Skeletal muscle tissue (tissue), 4 donors: Measurements from ENCODE around the gene SMURF2. TPM values are rescaled to one million over a fixed set of nuclear protein-coding genes. Genes with fewer than 3 reads are reported as not detected.

ENCODE experiments used
- H3K27ac ChIP-seq: one replicate; pipeline ENCODE4 v1.7.0; 2013; ENCODE audit warnings: mild to moderate bottlenecking, low read depth, low read length, inconsistent platforms
- H3K27me3 ChIP-seq, 3 donors: one replicate each; pipeline ENCODE4 v1.7.0; 2013; ENCODE audit warnings: low read length in 3 of 3; ENCODE audit not compliant: control insufficient read depth in 3 of 3, insufficient read depth in 3 of 3
- H3K36me3 ChIP-seq, 3 donors: one replicate each; pipeline ENCODE4 v1.7.0; 2013; ENCODE audit warnings: low read length in 3 of 3; ENCODE audit not compliant: control insufficient read depth in 3 of 3, insufficient read depth in 3 of 3
- H3K4me1 ChIP-seq, 3 donors: one replicate each; pipeline ENCODE4 v1.7.0; 2013; ENCODE audit warnings: low read length in 3 of 3, mild to moderate bottlenecking in 3 of 3; ENCODE audit not compliant: control insufficient read depth in 3 of 3, insufficient read depth in 3 of 3
- H3K4me3 ChIP-seq, 3 donors: one replicate each; pipeline ENCODE4 v1.7.0; 2013; ENCODE audit warnings: low read length in 3 of 3
- H3K9ac ChIP-seq, 3 donors: one replicate each; pipeline ENCODE4 v1.7.0; 2013; ENCODE audit warnings: low read length in 3 of 3, mild to moderate bottlenecking in 3 of 3, moderate library complexity in 2 of 3, low read depth in 1 of 3
- H3K9me3 ChIP-seq, 3 donors: one replicate each; pipeline ENCODE4 v1.7.0; 2013; ENCODE audit warnings: low read length in 3 of 3; ENCODE audit not compliant: control insufficient read depth in 3 of 3
- total RNA-seq: library from RNA; depleted of rRNA; stranded (reverse); fragments of >200 nt; gene quantifications from one replicate; pipeline ENCODE4 v1.2.3, GENCODE V29; 2014
- donor health status: Osteomylitis.

Gene SMURF2
- total RNA-seq, 1 donor from 2014 or later = 32.4 TPM

GRCh38 chr17:64533784-64534183, 128.3 kb downstream of the SMURF2 start:
- Histone ChIP-seq H3K9ac (no peak overlapping the region), H3K36me3 (peaks cover 74 to 96% (median 81%) of the 10 kb centered on the region in 3 donors)

GRCh38 chr17:64532409-64532808, 129.7 kb downstream of the SMURF2 start:
- H3K36me3 ChIP-seq = peaks cover 70 to 93% (median 84%) of the 10 kb centered on the region in 3 donors
- H3K27me3 ChIP-seq = no peaks in the 10 kb centered on the region
- no peaks in the 10 kb centered on the region for H3K9me3 ChIP-seq
- H3K4me3 ChIP-seq = no peak overlapping the region
- H3K27ac ChIP-seq = no peak overlapping the region
- H3K9ac ChIP-seq = no peak overlapping the region
- no peaks in the 10 kb centered on the region for H3K4me1 ChIP-seq

More at GRCh38 chr17:64533784-64534183, 128.3 kb downstream of the SMURF2 start:
- Histone ChIP-seq H3K4me3 (no peak overlapping the region), H3K27me3 (no peaks in the 10 kb centered on the region), H3K9me3 (no peaks in the 10 kb centered on the region), H3K4me1 (no peaks in the 10 kb centered on the region), H3K27ac (no peak overlapping the region)

- Histone ChIP-seq H3K4me3 (no peak overlapping the region), H3K27me3 (no peaks in the 10 kb centered on the region), H3K36me3 (peaks cover 65 to 91% (median 83%) of the 10 kb centered on the region in 3 donors), H3K9me3 (no peaks in the 10 kb centered on the region), H3K27ac (no peak overlapping the region), H3K4me1 (no peaks in the 10 kb centered on the region), H3K9ac (no peak overlapping the region)
Measured at GRCh38 chr17:64531955-64532371, 130.1 kb downstream of the SMURF2 start.

- H3K36me3 ChIP-seq = peaks cover 58 to 82% (median 80%) of the 10 kb centered on the region in 3 donors
- no peaks in the 10 kb centered on the region for H3K4me1 ChIP-seq
- H3K27ac ChIP-seq = no peak overlapping the region
- H3K9me3 ChIP-seq = no peaks in the 10 kb centered on the region
- H3K27me3 ChIP-seq = no peaks in the 10 kb centered on the region
- H3K4me3 ChIP-seq = no peak overlapping the region
- H3K9ac ChIP-seq = no peak overlapping the region
Measured at GRCh38 chr17:64529221-64529620, 132.9 kb downstream of the SMURF2 start.

- Histone ChIP-seq H3K36me3 (peaks cover 51 to 77% (median 75%) of the 10 kb centered on the region in 3 donors), H3K27me3 (no peaks in the 10 kb centered on the region), H3K9ac (no peak overlapping the region), H3K9me3 (no peaks in the 10 kb centered on the region), H3K4me3 (no peak overlapping the region), H3K4me1 (no peaks in the 10 kb centered on the region), H3K27ac (no peak overlapping the region)
Measured at GRCh38 chr17:64527914-64528313, 134.2 kb downstream of the SMURF2 start.

DNA sequence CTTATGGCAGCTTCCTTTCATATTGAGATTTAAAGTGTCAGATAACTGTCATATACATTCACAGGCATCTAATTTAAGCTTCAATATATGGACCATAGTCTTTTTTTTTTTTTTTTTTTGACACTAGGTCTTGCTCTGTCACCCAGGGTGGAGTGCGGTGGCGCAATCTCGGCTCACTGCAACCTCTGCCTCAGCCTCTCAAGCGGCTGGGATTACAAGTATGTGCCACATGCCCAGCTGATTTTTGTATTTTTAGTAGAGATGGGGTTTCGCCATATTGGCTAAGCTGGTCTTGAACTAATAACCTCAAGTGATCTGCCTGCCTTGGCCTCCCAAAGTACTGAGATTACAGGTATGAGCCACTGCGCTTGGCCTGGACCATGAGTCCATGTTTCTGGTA, 141.7 kb downstream of the SMURF2 start:
- Histone ChIP-seq H3K36me3 (peaks cover 24 to 55% (median 54%) of the 10 kb centered on the region in 3 donors), H3K27me3 (no peaks in the 10 kb centered on the region), H3K9ac (no peak overlapping the region), H3K9me3 (no peaks in the 10 kb centered on the region), H3K4me3 (no peak overlapping the region), H3K4me1 (no peaks in the 10 kb centered on the region), H3K27ac (no peak overlapping the region)

DNA sequence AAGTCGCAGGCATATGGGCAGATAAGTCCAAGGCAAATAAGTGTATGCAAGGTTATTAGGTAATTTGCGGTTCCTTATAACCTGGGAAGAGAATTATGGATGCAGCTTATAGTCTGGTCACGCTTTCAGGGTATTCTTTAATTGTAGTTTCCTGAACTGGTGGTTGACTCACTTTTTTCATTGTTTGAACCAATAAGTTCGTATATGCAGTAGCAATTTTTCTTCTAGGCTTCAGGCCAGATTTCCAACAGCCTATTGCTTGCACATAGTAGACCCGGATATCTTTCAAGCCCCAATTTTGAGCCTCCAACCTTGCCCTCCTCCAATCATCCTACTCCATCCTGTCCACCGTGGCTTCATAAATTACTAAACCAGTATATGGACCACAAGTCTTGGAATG, 142.5 kb downstream of the SMURF2 start:
- Histone ChIP-seq H3K9me3 (no peaks in the 10 kb centered on the region), H3K27ac (no peak overlapping the region), H3K4me1 (no peaks in the 10 kb centered on the region), H3K36me3 (peaks cover 22 to 60% (median 55%) of the 10 kb centered on the region in 3 donors), H3K27me3 (no peaks in the 10 kb centered on the region), H3K9ac (no peak overlapping the region), H3K4me3 (no peak overlapping the region)

DNA sequence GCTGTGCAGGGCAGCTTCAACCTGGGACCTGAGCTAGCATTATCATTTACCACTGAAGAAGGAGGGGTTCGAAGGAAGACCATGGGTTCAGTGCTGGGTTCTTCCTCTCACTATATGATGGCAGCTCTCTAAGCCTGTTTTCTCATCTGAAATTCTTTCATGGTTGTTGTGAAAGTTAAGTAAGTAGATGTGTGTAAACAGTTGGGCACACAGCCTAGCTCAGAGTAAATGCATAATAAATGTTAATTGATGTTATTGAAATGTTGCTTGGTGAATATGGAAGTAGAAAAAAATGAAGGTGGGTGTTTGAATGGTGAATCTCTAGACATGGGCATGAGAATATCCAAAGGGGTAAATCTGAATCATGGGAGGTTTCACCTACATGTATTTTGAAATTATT, 146.3 kb downstream of the SMURF2 start:
- no peak overlapping the region for H3K9ac ChIP-seq
- no peak overlapping the region for H3K27ac ChIP-seq
- no peaks in the 10 kb centered on the region for H3K9me3 ChIP-seq
- H3K36me3 ChIP-seq = peaks cover 18 to 66% (median 60%) of the 10 kb centered on the region in 3 donors
- H3K4me3 ChIP-seq = no peak overlapping the region
- H3K27me3 ChIP-seq = no peaks in the 10 kb centered on the region
- H3K4me1 ChIP-seq = no peaks in the 10 kb centered on the region

- Histone ChIP-seq H3K36me3 (peaks cover 20 to 66% (median 63%) of the 10 kb centered on the region in 3 donors), H3K27me3 (no peaks in the 10 kb centered on the region), H3K27ac (no peak overlapping the region)
Measured at GRCh38 chr17:64515419-64515818, 146.7 kb downstream of the SMURF2 start.

DNA sequence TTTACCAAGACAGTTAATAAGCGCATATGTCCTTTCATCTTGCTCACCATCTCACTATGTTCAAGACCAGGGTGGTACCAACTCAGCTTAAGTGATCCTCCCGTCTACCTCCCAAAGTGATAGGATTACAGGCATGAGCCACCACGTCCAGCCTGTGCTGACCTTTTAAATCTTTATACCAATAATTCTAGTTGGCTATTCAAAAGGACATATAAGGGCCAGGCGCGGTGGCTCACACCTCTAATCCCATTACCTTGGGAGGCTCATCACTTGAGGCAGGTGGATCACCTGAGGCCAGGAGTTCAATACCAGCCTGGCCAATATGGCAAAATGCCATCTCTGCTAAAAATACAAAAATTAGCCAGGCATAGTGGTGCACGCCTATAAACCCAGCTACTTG, 152.9 kb downstream of the SMURF2 start:
- H3K27ac ChIP-seq = no peak overlapping the region
- peaks cover 20 to 27% (median 22%) of the 10 kb centered on the region in 3 donors for H3K4me1 ChIP-seq
- H3K27me3 ChIP-seq = no peaks in the 10 kb centered on the region
- H3K36me3 ChIP-seq = peaks cover 16 to 34% (median 34%) of the 10 kb centered on the region in 3 donors
- H3K4me3 ChIP-seq = peak overlapping the region in 1 of 3 donors; percentile 18
- no peaks in the 10 kb centered on the region for H3K9me3 ChIP-seq
- peak overlapping the region in 1 of 3 donors; percentile 12 for H3K9ac ChIP-seq

More at GRCh38 chr17:64515419-64515818, 146.7 kb downstream of the SMURF2 start:
- no peaks in the 10 kb centered on the region for H3K4me1 ChIP-seq
- no peaks in the 10 kb centered on the region for H3K9me3 ChIP-seq
- H3K9ac ChIP-seq = no peak overlapping the region
- H3K4me3 ChIP-seq = no peak overlapping the region
